ENCODE measurements around the gene CELF5.

- no peak for TF ChIP-seq CTCF (IDR thresholded peaks at IDR 0.05)
- TF ChIP-seq EZH2 (IDR thresholded peaks at IDR 0.05; ENCODE audit: borderline replicate concordance, insufficient read depth, low read depth, low read length, poor library complexity, severe bottlenecking) = no peak
These were observed 15.9 kb upstream of the CELF5 start for GRCh38 chr19:3208317-3209207.

All from B cell (primary cell).